Activated T-cell treated with anti-CD3 and anti-CD28 coated beads, Interleukin-2, amount 50 U/mL, for 72 hours (primary cell): ENCODE data around the gene ST3GAL5. TPM values are rescaled to one million over a fixed set of nuclear protein-coding genes. Genes with fewer than 3 reads are reported as not detected.

Experiments used
- ATAC-seq, 2 donors: fragments of 150-1000 bp; cut with Tn5 transposase; replicated peaks in 1 of 2; 2 replicates each; pipeline ENCODE4 v1.10.0; 2021; ENCODE audit warnings: moderate library complexity in 2 of 2, mild to moderate bottlenecking in 1 of 2
- DNase-seq, 2 donors: peaks; one replicate each; pipeline ENCODE4 v3.0.0; 2021 to 2022; ENCODE audit warnings: mixed read lengths in 1 of 2
- H3K27ac Mint-ChIP-seq: one replicate; pipeline ENCODE4 v1.8.0; 2022; ENCODE audit warnings: mild to moderate bottlenecking, moderate library complexity, mixed read lengths
- H3K27me3 Mint-ChIP-seq: one replicate; pipeline ENCODE4 v1.8.0; 2022; ENCODE audit warnings: low read depth, mixed read lengths
- H3K36me3 Mint-ChIP-seq, 2 donors: one replicate each; pipeline ENCODE4 v1.8.0; 2022; ENCODE audit warnings: mixed read lengths in 2 of 2, mild to moderate bottlenecking in 1 of 2; ENCODE audit not compliant: insufficient read depth in 2 of 2
- H3K4me1 Mint-ChIP-seq: one replicate; pipeline ENCODE4 v1.8.0; 2022; ENCODE audit warnings: low read depth, mixed read lengths
- H3K4me3 Mint-ChIP-seq, 2 donors: one replicate each; pipeline ENCODE4 v1.8.0; 2022; ENCODE audit warnings: mild to moderate bottlenecking in 2 of 2, mixed read lengths in 2 of 2, moderate library complexity in 2 of 2
- H3K9me3 Mint-ChIP-seq, 2 donors: one replicate each; pipeline ENCODE4 v1.8.0; 2022; ENCODE audit warnings: mixed read lengths in 2 of 2
- total RNA-seq, 2 donors: library from RNA; stranded (reverse); gene quantifications; one replicate each; pipeline ENCODE4 v1.2.3, GENCODE V29; 2022

ST3GAL5 gene
- total RNA-seq, 2 donors from 2014 or later, result 10.4 to 11.3 TPM

GRCh38 chr2:85911814-85912692 lies 23.3 kb upstream of the ST3GAL5 start:
- DNase-seq, result peak in 1 of 2 donors; percentile 5
- H3K4me1 Mint-ChIP-seq, result peaks cover 17% of the 10 kb centered on the region
- H3K36me3 Mint-ChIP-seq, result no peaks in the 10 kb centered on the region
- peak in 1 of 2 donors; percentile 41 for ATAC-seq
- no peak overlapping the region for H3K4me3 Mint-ChIP-seq
- no peaks in the 10 kb centered on the region for H3K9me3 Mint-ChIP-seq
- no peak overlapping the region for H3K27ac Mint-ChIP-seq
- no peaks in the 10 kb centered on the region for H3K27me3 Mint-ChIP-seq

GRCh38 chr2:85911097-85911496 lies 22.3 kb upstream of the ST3GAL5 start:
- no peak overlapping the region for H3K4me3 Mint-ChIP-seq
- no peaks in the 10 kb centered on the region for H3K9me3 Mint-ChIP-seq
- no peaks in the 10 kb centered on the region for H3K27me3 Mint-ChIP-seq

GRCh38 chr2:85909005-85909404 lies 20.2 kb upstream of the ST3GAL5 start:
- Mint-ChIP-seq H3K4me1 (peaks cover 17% of the 10 kb centered on the region), H3K9me3 (no peaks in the 10 kb centered on the region), H3K4me3 (no peak overlapping the region), H3K27me3 (no peaks in the 10 kb centered on the region), H3K27ac (no peak overlapping the region), H3K36me3 (no peaks in the 10 kb centered on the region)
- no peak for ATAC-seq
- no peak for DNase-seq

More at GRCh38 chr2:85911097-85911496, 22.3 kb upstream of the ST3GAL5 start:
- no peaks in the 10 kb centered on the region for H3K36me3 Mint-ChIP-seq
- no peak overlapping the region for H3K27ac Mint-ChIP-seq
- no peak for DNase-seq
- peaks cover 17% of the 10 kb centered on the region for H3K4me1 Mint-ChIP-seq
- no peak for ATAC-seq

- Mint-ChIP-seq H3K4me1 (peaks cover 17% of the 10 kb centered on the region), H3K27me3 (no peaks in the 10 kb centered on the region), H3K36me3 (no peaks in the 10 kb centered on the region), H3K4me3 (no peak overlapping the region), H3K27ac (no peak overlapping the region), H3K9me3 (no peaks in the 10 kb centered on the region)
- DNase-seq, result no peak
- no peak for ATAC-seq
Observed at GRCh38 chr2:85908506-85908905, 19.7 kb upstream of the ST3GAL5 start.

DNA sequence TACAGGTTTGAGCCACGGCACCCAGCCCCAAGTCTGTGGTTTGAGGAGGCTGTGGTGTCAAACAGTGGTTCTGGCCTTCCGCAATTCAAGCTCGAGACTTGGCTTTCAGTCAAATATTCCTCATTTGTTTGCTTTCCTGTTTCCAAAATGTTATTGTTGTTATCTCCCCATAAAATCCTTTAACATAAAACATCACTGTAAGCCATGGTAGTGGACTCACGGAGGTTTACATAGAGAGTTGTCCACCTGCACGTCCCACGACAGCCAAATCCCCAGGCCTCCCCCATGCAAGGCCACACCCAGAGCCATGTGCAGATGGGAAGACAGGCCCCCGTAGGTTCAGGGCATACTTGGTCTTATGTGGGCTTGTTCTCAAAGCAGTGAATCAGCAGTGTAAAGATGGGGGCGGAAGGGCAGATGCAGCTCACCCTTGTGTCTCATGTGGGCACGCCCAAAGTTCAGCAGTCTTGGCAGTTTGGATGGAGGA lies 18.9 kb upstream of the ST3GAL5 start:
- Mint-ChIP-seq H3K4me3 (no peak overlapping the region), H3K9me3 (no peaks in the 10 kb centered on the region), H3K27ac (no peak overlapping the region), H3K27me3 (no peaks in the 10 kb centered on the region), H3K36me3 (no peaks in the 10 kb centered on the region), H3K4me1 (peaks cover 17% of the 10 kb centered on the region)
- peak in 1 of 2 donors; percentile 34 for ATAC-seq
- DNase-seq, result no peak

DNA sequence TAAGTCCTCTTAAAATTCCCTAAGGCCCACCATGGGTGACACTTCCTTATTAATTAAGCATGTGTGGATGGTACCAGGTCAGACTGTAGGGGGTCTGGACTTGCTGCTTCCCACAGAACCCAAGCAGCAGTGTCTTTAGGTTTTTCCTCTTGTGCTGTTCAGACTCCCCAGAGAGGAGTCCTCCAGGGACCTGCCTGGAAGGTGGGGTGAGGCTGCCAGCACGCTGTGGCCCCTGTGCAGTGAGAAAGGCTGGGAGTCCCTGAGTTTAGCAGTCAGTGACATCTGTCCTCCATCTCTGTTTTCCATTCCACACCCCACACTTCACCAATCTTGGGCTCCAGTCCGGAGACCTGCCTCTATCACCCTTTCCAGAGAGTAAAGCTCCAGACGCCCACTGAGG lies 18.0 kb upstream of the ST3GAL5 start:
- Mint-ChIP-seq H3K36me3 (no peaks in the 10 kb centered on the region), H3K9me3 (no peaks in the 10 kb centered on the region), H3K27me3 (no peaks in the 10 kb centered on the region), H3K27ac (no peak overlapping the region), H3K4me1 (peaks cover 10% of the 10 kb centered on the region), H3K4me3 (no peak overlapping the region)
- DNase-seq (no peak), ATAC-seq (no peak)

DNA sequence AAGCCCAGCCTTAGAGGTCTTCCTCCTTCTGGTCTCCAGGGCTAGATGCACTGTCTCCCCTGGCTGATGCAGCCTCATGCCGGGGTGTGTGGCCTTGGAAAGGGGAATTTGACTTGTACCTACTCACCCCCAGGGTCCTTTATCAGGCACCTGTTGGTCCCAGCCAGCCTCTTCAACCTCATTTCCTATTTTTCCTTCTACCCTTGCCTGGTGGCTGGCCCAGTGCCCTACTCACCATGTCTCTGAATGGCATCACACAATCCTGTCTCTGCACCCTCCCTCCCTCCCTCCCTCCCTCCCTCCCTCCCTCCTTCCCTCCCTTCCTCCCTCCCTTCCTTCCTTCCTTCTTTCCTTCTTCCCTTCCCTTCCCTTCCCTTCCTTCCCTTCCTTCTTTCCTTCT lies 17.1 kb upstream of the ST3GAL5 start:
- no peak overlapping the region for H3K27ac Mint-ChIP-seq

DNA sequence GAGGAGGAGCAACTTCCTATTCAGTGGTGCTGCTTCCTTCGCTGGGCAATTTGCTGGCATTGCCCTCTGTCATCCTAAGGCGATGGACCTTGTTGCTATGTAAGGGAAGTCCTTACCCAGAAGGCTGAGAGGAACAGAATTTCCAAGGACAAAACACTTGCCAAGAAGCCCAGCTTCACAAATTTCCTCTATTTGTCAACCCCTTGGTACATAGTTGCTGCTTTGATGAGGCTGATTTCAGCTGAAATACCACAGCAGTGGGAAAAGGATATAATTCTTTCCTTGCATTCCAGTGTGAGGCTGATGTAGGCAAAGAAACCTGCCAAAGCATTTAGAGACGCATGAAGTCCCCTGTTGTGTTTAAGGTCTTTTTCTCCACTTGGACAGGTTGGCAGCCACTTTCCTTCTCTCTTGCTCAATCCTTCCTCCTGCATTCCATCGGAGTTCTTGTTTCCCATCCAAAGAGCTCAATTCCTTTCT lies 16.4 kb upstream of the ST3GAL5 start:
- no peaks in the 10 kb centered on the region for H3K36me3 Mint-ChIP-seq
- ATAC-seq (no peak), DNase-seq (no peak)
- no peaks in the 10 kb centered on the region for H3K9me3 Mint-ChIP-seq
- H3K4me3 Mint-ChIP-seq, result no peak overlapping the region
- no peaks in the 10 kb centered on the region for H3K27me3 Mint-ChIP-seq
- no peak overlapping the region for H3K27ac Mint-ChIP-seq
- H3K4me1 Mint-ChIP-seq, result peaks cover 10% of the 10 kb centered on the region

More for the DNA sequence above, 17.1 kb upstream of the ST3GAL5 start:
- ATAC-seq, result no peak
- Mint-ChIP-seq H3K4me1 (peaks cover 10% of the 10 kb centered on the region), H3K27me3 (no peaks in the 10 kb centered on the region), H3K36me3 (no peaks in the 10 kb centered on the region), H3K4me3 (no peak overlapping the region), H3K9me3 (no peaks in the 10 kb centered on the region)
- no peak for DNase-seq

- DNase-seq (no peak), ATAC-seq (no peak)
- no peaks in the 10 kb centered on the region for H3K36me3 Mint-ChIP-seq
- no peaks in the 10 kb centered on the region for H3K27me3 Mint-ChIP-seq
- peaks cover 10% of the 10 kb centered on the region for H3K4me1 Mint-ChIP-seq
- H3K4me3 Mint-ChIP-seq, result no peak overlapping the region
- no peaks in the 10 kb centered on the region for H3K9me3 Mint-ChIP-seq
- no peak overlapping the region for H3K27ac Mint-ChIP-seq
Observed at GRCh38 chr2:85903849-85904248, 15.1 kb upstream of the ST3GAL5 start.

DNA sequence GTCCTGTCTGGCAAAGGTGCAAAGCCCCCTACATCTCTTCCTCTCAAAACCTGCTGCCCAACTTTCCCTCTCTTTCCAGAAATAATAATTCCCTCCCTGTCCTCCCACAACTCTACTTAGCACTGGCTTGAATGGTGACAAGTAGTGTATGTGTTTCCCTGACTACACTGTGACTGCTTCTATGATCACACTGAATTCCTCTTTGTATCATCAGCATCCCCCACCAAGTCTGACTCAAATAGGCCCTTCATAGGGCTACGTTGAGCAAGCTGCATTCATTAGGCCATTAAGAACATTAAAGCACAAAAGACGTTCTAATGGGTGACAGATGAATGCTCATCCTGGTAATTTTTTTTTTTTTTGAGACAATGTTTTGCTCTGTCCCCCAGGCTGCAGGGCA lies 13.7 kb upstream of the ST3GAL5 start:
- Mint-ChIP-seq H3K27ac (no peak overlapping the region), H3K36me3 (no peaks in the 10 kb centered on the region), H3K4me3 (no peak overlapping the region), H3K27me3 (no peaks in the 10 kb centered on the region), H3K9me3 (no peaks in the 10 kb centered on the region), H3K4me1 (peaks cover 2% of the 10 kb centered on the region)
- ATAC-seq (no peak), DNase-seq (no peak)

DNA sequence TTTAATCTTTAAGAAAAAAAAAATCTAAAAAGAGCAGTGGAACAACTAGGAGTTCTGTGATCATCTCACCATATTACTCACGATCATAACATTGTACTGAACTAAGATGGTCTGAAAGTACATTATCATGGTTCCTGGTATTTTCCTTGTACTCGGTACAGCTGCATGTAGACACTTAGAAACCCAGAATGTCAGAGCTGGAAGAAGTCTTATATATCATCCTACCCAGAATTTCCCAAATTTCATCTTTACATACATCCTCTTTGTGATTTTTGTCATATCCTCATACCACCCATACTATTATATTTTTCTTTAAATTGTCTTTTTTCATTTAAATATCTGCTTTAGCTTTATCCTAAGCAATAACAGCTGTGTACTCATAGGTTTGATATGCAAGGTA lies 12.4 kb upstream of the ST3GAL5 start:
- Mint-ChIP-seq H3K27me3 (no peaks in the 10 kb centered on the region), H3K27ac (no peak overlapping the region), H3K4me1 (peaks cover 4% of the 10 kb centered on the region), H3K4me3 (no peak overlapping the region), H3K9me3 (no peaks in the 10 kb centered on the region), H3K36me3 (no peaks in the 10 kb centered on the region)
- ATAC-seq (no peak), DNase-seq (no peak)

DNA sequence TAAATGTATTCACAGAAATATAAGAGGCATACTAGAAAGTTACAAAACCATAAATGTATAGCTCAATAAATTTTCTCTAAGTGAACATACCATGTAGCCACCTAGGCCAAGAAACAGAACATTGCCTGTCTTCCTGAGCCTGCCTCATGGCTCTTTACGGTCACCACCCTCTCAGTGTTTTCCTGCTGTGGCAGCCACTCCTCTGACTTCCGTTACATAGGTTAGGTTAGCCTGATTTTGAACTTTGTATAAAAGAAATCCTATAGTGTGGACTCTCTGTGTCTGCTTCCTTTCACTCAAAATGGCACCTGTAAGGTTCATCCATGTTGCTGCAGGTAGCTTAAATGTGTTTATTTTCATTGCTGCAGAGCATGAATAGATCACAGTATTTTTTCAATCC lies 11.6 kb upstream of the ST3GAL5 start:
- no peak for DNase-seq
- peaks cover 0 to 3% of the 10 kb centered on the region in 2 donors for H3K36me3 Mint-ChIP-seq
- H3K4me3 Mint-ChIP-seq, result no peak overlapping the region
- ATAC-seq, result no peak
- no peaks in the 10 kb centered on the region for H3K27me3 Mint-ChIP-seq
- H3K9me3 Mint-ChIP-seq, result peaks cover 0 to 2% of the 10 kb centered on the region in 2 donors
- peaks cover 4% of the 10 kb centered on the region for H3K4me1 Mint-ChIP-seq
- H3K27ac Mint-ChIP-seq, result no peak overlapping the region

- Mint-ChIP-seq H3K27me3 (no peaks in the 10 kb centered on the region), H3K9me3 (peaks cover 3 to 6% of the 10 kb centered on the region in 2 donors), H3K4me3 (no peak overlapping the region), H3K4me1 (peaks cover 4% of the 10 kb centered on the region), H3K27ac (no peak overlapping the region), H3K36me3 (peaks cover 3 to 6% of the 10 kb centered on the region in 2 donors)
- no peak for ATAC-seq
- no peak for DNase-seq
Observed at GRCh38 chr2:85899849-85900248, 11.1 kb upstream of the ST3GAL5 start.
